SH-SY5Y (cell line): ENCODE measurements around the gene GXYLT1.

Experiments used
- GATA2 ChIP-seq: IDR thresholded peaks from 2 replicates; pipeline ENCODE4 v1.6.1; 2011; ENCODE audit warnings: mild to moderate bottlenecking, low read depth, low read length
- GATA3 ChIP-seq: IDR thresholded peaks from 2 replicates; pipeline ENCODE4 v1.6.1; 2011; ENCODE audit warnings: low read depth, mild to moderate bottlenecking, low read length, moderate library complexity

GXYLT1 gene

DNA sequence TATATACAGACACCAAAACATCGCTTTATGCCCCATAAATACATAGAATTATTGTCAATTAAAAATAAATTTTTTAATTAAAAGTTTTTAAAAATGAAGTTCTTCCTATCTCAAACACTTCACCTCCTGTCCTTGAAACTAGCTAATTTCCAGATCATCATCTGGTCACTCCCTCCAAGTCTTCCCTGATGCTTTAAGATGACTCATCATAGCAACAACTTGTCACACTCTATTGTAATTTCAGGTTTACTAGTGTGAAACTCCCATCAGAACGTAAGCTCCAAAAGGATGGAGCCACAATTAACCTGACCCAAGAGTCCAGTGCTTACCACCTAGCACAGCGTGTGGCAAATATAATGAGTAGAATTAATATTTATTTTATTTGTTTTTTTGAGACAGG lies 16.3 kb downstream of the GXYLT1 start:
- TF ChIP-seq GATA2, result no peak
- no peak for TF ChIP-seq GATA3

GRCh38 chr12:42126963-42127362 lies 17.7 kb downstream of the GXYLT1 start:
- TF ChIP-seq GATA2 (no peak), GATA3 (no peak)

- TF ChIP-seq GATA2 (no peak), GATA3 (no peak)
These were observed 19.3 kb downstream of the GXYLT1 start for GRCh38 chr12:42125388-42125767.

GRCh38 chr12:42124764-42125387 lies 19.8 kb downstream of the GXYLT1 start:
- TF ChIP-seq GATA3 (no peak), GATA2 (no peak)

DNA sequence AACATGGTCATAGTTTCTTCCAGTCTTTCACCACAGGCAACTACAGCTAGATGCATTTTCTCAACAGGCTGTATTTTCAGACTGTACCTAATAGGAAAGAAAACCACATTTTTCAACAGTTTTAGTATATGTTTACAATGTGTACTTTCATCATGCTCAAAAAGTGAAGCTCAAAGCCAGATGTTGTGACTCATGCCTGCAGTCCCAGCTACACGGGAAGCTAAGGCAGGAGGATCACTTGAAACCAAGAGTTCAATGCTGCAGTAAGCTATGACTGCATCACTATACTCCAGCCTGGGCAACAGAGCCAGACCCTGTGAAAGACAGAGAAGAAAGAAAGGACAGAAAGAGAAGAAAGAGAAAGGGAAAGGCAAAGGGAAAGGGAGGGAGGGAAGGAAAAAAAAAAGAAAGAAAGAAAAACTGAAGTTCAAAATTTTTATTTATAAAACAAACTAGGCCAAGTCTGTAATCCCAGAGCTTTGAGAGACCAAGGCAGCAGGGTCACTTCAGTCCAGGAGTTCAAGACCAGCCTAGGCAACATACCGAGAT lies 25.5 kb downstream of the GXYLT1 start:
- TF ChIP-seq GATA3, result no peak
- TF ChIP-seq GATA2, result no peak

- TF ChIP-seq GATA2 (no peak), GATA3 (no peak)
These were observed 26.4 kb downstream of the GXYLT1 start for GRCh38 chr12:42118136-42118879.

DNA sequence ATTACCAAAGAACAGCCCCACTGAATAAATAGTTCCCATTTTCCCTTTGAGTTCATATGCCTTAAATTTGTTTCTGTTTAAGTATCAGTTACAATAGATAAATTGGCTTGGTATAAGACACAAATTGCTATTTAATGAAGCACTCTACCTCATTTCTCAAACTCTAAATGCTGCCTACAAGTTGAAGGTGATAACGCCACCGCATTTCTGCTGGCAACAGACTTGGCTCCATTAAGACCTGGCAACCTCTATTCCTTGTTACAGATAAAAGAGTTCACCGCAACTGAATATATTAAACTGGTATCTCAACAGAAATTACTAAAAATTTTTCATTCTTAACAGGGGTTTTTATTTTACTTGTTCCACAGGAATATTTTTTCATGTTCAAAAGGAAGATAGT lies 35.6 kb downstream of the GXYLT1 start:
- TF ChIP-seq GATA3 (no peak), GATA2 (no peak)

DNA sequence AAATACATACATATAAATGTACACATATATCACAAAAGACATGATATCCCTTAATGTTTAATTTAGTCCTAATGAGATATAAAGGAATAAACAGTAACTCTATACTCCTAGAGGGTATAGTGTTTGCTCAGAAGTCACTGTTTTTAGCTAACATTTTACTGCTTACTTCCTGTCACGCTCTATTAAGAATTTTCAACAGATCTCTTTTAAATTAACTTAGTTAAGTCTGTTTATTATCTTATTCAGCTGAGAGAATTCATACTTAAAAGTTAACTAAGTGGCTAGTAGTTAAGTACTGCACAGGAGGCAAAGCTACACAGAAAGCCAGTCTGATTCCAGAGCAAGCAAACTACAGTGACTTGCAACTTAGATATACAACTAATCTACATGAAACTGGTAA lies 39.9 kb downstream of the GXYLT1 start:
- TF ChIP-seq GATA3 (no peak), GATA2 (no peak)

GRCh38 chr12:42104087-42104486 lies 40.6 kb downstream of the GXYLT1 start:
- TF ChIP-seq GATA2 (no peak), GATA3 (no peak)

DNA sequence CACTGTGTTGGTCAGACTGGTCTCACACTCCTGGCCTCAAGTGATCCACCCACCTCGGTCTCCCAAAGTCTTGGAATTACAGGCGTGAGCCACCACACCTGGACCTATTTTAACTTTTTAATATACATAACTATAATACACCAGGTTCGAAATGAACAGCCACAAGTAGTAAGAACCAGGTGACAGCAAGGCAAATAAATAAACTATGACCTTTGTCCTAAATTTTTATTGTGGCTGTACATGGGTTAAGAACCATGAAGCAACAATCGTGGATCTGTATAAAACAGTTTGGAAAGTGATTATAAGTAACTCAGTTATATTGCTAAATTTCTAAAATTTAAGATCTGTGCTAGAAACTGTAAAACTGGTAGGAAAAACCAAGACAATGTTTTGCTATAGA lies 41.5 kb downstream of the GXYLT1 start:
- TF ChIP-seq GATA2 (no peak), GATA3 (no peak)

- no peak for TF ChIP-seq GATA3
- TF ChIP-seq GATA2, result no peak
These were observed 42.0 kb downstream of the GXYLT1 start for GRCh38 chr12:42102720-42103119.

DNA sequence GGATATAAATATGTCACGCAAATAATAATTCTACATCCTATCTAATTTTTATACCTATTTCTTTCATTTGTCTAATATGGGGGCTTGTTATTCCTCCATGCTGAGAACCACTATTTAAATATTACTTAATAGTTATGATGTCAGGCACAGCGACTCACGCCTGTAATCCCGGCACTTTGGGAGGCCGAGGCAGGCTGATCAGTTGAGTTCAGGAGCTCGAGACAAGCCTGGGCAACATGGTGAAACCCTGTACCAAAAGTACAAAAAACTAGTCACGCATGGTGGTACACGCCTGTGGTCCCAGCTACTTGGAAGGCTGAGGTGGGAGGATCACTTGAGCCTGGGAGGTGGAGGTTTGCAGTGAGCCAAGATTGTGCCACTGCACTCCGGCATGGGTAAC lies 45.2 kb downstream of the GXYLT1 start:
- TF ChIP-seq GATA3 (no peak), GATA2 (no peak)

DNA sequence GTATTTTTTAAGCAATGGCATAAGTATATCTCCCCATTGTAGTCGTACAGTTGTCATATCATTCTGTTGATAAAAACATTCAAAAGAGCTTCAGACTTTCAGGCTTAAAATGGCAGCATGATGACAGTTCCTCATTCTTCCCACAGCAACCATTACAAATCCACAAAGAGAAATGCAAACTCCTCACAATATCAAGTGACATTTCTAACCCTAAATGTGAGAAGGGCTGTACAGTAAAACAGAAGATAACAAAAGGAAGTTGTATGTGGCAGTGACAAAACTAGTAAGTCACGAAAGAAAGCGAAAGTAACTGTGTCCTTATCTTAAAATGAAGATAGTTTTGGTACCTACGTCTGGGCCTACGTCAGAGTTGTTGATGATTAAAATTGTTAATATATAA lies 46.7 kb downstream of the GXYLT1 start:
- TF ChIP-seq GATA3, result no peak
- no peak for TF ChIP-seq GATA2

DNA sequence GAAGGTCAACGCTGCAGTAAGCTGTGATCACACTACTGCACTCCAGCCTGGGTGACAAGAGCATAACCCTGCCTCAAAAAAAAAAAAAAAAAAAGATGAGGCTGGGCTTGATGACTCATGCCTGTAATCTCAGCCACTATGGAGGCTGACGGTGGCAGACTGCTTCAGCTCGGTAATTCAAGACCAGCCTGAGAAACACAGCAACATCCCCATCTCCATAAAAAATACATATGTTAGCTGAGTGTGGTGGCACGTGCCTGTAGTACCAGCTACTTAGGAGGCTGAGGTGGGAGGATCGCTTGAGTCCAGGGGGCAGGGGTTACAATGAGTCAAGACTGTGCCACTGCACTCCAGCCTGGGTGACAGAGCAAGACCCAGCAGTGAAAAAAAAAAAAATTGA lies 50.4 kb downstream of the GXYLT1 start:
- TF ChIP-seq GATA3 (no peak), GATA2 (no peak)

- no peak for TF ChIP-seq GATA3
These were observed 52.9 kb downstream of the GXYLT1 start for GRCh38 chr12:42091769-42092168.

- no peak for TF ChIP-seq GATA2
These were observed 53.8 kb downstream of the GXYLT1 start for GRCh38 chr12:42090899-42091298.
